ENCODE measurements around the gene PDE7B. TPM values are rescaled to one million over a fixed set of nuclear protein-coding genes. Genes with fewer than 3 reads are reported as not detected.

PDE7B gene
- total and polyA plus RNA-seq, 4 donors: 0.26 to 3.7 (median 1.8) TPM

- ATAC-seq (ENCODE audit: insufficient read depth, low FRiP score): no peak
These were observed 277.9 kb downstream of the PDE7B start for GRCh38 chr6:136129365-136129764.

GRCh38 chr6:136134268-136134667 is 282.8 kb downstream of the PDE7B start:
- Histone ChIP-seq H3K27ac (ENCODE audit: low read depth in 1 of 2, low read length in 1 of 2) (peak overlapping the region in 1 of 2 donors; percentile 53), H3K36me3 (ENCODE audit: control insufficient read depth in 4 of 4, insufficient read depth in 4 of 4, low read length in 4 of 4) (no peaks in the 10 kb centered on the region), H3K9me3 (ENCODE audit: control insufficient read depth in 4 of 4, insufficient read depth in 3 of 4, low read length in 3 of 4) (no peaks in the 10 kb centered on the region), H3K9ac (ENCODE audit: insufficient read depth in 1 of 2, low read length in 2 of 2) (no peak overlapping the region), H3K4me3 (no peak overlapping the region), H3K4me1 (ENCODE audit: control insufficient read depth in 5 of 5, insufficient read depth in 5 of 5, low read length in 5 of 5) (peaks cover 0 to 6% (median 0%) of the 10 kb centered on the region in 5 donors), H3K27me3 (ENCODE audit: control insufficient read depth in 3 of 3, insufficient read depth in 3 of 3, low read length in 2 of 3) (no peaks in the 10 kb centered on the region)
- DNase-seq (no peak), ATAC-seq (ENCODE audit: insufficient read depth, low FRiP score) (no peak)
- no peak for TF ChIP-seq CTCF (IDR thresholded peaks at IDR 0.05; ENCODE audit: control extremely low read depth, extremely low read depth)
- WGBS, 2 donors: 90 to 92% methylated on average over 5 of the region's 5 CpGs

More at GRCh38 chr6:136129365-136129764, 277.9 kb downstream of the PDE7B start:
- Histone ChIP-seq H3K9ac (ENCODE audit: insufficient read depth in 1 of 2, low read length in 2 of 2) (no peak overlapping the region), H3K4me3 (no peak overlapping the region), H3K27me3 (ENCODE audit: control insufficient read depth in 3 of 3, insufficient read depth in 3 of 3, low read length in 2 of 3) (no peaks in the 10 kb centered on the region), H3K9me3 (ENCODE audit: control insufficient read depth in 4 of 4, insufficient read depth in 3 of 4, low read length in 3 of 4) (no peaks in the 10 kb centered on the region), H3K27ac (ENCODE audit: low read depth in 1 of 2, low read length in 1 of 2) (no peak overlapping the region), H3K36me3 (ENCODE audit: control insufficient read depth in 4 of 4, insufficient read depth in 4 of 4, low read length in 4 of 4) (no peaks in the 10 kb centered on the region), H3K4me1 (ENCODE audit: control insufficient read depth in 5 of 5, insufficient read depth in 5 of 5, low read length in 5 of 5) (peaks cover 0 to 17% (median 4%) of the 10 kb centered on the region in 5 donors)
- WGBS, 2 donors: 16 to 22% methylated on average over 3 of the region's 3 CpGs
- no peak for DNase-seq
- no peak for TF ChIP-seq CTCF (IDR thresholded peaks at IDR 0.05; ENCODE audit: control extremely low read depth, extremely low read depth)

- peaks cover 0 to 6% (median 0%) of the 10 kb centered on the region in 5 donors for H3K4me1 ChIP-seq (ENCODE audit: control insufficient read depth in 5 of 5, insufficient read depth in 5 of 5, low read length in 5 of 5)
- ATAC-seq (ENCODE audit: insufficient read depth, low FRiP score) (no peak), DNase-seq (no peak)
- no peak overlapping the region for H3K27ac ChIP-seq (ENCODE audit: low read depth in 1 of 2, low read length in 1 of 2)
- no peaks in the 10 kb centered on the region for H3K27me3 ChIP-seq (ENCODE audit: control insufficient read depth in 3 of 3, insufficient read depth in 3 of 3, low read length in 2 of 3)
- H3K4me3 ChIP-seq: no peak overlapping the region
- no peaks in the 10 kb centered on the region for H3K9me3 ChIP-seq (ENCODE audit: control insufficient read depth in 4 of 4, insufficient read depth in 3 of 4, low read length in 3 of 4)
- H3K36me3 ChIP-seq (ENCODE audit: control insufficient read depth in 4 of 4, insufficient read depth in 4 of 4, low read length in 4 of 4): no peaks in the 10 kb centered on the region
- 79 to 84% methylated on average over 3 of the region's 3 CpGs for WGBS, 2 donors
- H3K9ac ChIP-seq (ENCODE audit: insufficient read depth in 1 of 2, low read length in 2 of 2): no peak overlapping the region
- TF ChIP-seq CTCF (IDR thresholded peaks at IDR 0.05; ENCODE audit: control extremely low read depth, extremely low read depth): no peak
These were observed 283.2 kb downstream of the PDE7B start for GRCh38 chr6:136134751-136135150.

GRCh38 chr6:136136274-136136673 is 284.8 kb downstream of the PDE7B start:
- H3K36me3 ChIP-seq (ENCODE audit: control insufficient read depth in 4 of 4, insufficient read depth in 4 of 4, low read length in 4 of 4): no peaks in the 10 kb centered on the region
- WGBS, 2 donors: 87 to 91% methylated on average over 2 of the region's 2 CpGs
- no peak overlapping the region for H3K9ac ChIP-seq (ENCODE audit: insufficient read depth in 1 of 2, low read length in 2 of 2)
- no peak for DNase-seq
- no peak overlapping the region for H3K4me3 ChIP-seq
- H3K9me3 ChIP-seq (ENCODE audit: control insufficient read depth in 4 of 4, insufficient read depth in 3 of 4, low read length in 3 of 4): no peaks in the 10 kb centered on the region
- no peak overlapping the region for H3K27ac ChIP-seq (ENCODE audit: low read depth in 1 of 2, low read length in 1 of 2)
- H3K4me1 ChIP-seq (ENCODE audit: control insufficient read depth in 5 of 5, insufficient read depth in 5 of 5, low read length in 5 of 5): peaks cover 0 to 6% (median 0%) of the 10 kb centered on the region in 5 donors
- ATAC-seq (ENCODE audit: insufficient read depth, low FRiP score): no peak
- TF ChIP-seq CTCF (IDR thresholded peaks at IDR 0.05; ENCODE audit: control extremely low read depth, extremely low read depth): no peak
- no peaks in the 10 kb centered on the region for H3K27me3 ChIP-seq (ENCODE audit: control insufficient read depth in 3 of 3, insufficient read depth in 3 of 3, low read length in 2 of 3)

Measured in lung (tissue), 12 donors.